Testis (tissue), 3 donors: Measurements from ENCODE around the gene TINAGL1. TPM values are rescaled to one million over a fixed set of nuclear protein-coding genes. Genes with fewer than 3 reads are reported as not detected.

Experiments
- DNase-seq: peaks from one replicate; pipeline ENCODE4 v3.0.0-alpha.2; 2019
- H3K27ac ChIP-seq, 2 donors: fragments of 200-600 bp; sonication (generic); one replicate each; pipeline ENCODE4 v1.5.1; 2019
- H3K27me3 ChIP-seq: fragments of 200-600 bp; sonication (generic); one replicate; pipeline ENCODE4 v1.5.1; 2019
- H3K36me3 ChIP-seq: fragments of 200-600 bp; sonication (generic); one replicate; pipeline ENCODE4 v1.5.1; 2017; ENCODE audit warnings: low read depth; ENCODE audit errors: missing control alignments
- H3K4me1 ChIP-seq: fragments of 200-600 bp; sonication (generic); one replicate; pipeline ENCODE4 v1.5.1; 2019
- H3K4me3 ChIP-seq, 2 donors: fragments of 200-600 bp; sonication (generic); one replicate each; pipeline ENCODE4 v1.5.1; 2017 to 2019
- H3K9me3 ChIP-seq: fragments of 200-600 bp; sonication (generic); one replicate; pipeline ENCODE4 v1.5.1; 2017
- POLR2A ChIP-seq: fragments of 450-650 bp; IDR thresholded peaks from one replicate; pipeline ENCODE4 v1.6.1; 2017; ENCODE audit warnings: antibody characterized with exemption, mild to moderate bottlenecking, moderate library complexity
- WGBS, 2 donors: methylation state at CpG; one replicate each; pipeline ENCODE4 v1.1.5; 2018; 5-methylcytosine and 5-hydroxymethylcytosine counted together
- intact Hi-C: fragments of 100-400 bp; cut with DNase I; formaldehyde crosslinking; loops from one replicate; pipeline ENCODE4 v1.15.1; 2023; ENCODE audit warnings: low total_unique reads
- polyA plus RNA-seq: library from polyadenylated mRNA; stranded (reverse); fragments of 350-450 nt; fragmentation: Illumina TruSeq; extraction: RNeasy Lipid Tissue Mini Kit (QIAGEN cat#74804); gene quantifications from one replicate; pipeline ENCODE4 v1.2.3, GENCODE V29; 2014; ENCODE audit warnings: low read depth, low replicate concordance; ENCODE audit not compliant: insufficient read depth
- total RNA-seq, 2 donors: library from RNA; depleted of rRNA; stranded (reverse); fragments of >200 nt; gene quantifications; one replicate each; pipeline ENCODE4 v1.2.3, GENCODE V29; 2016
- TF ChIP-seq, protein P1 (sequence below), 3 experiments: fragments of 450-650 bp in 2 of 3; fragments of 200-600 bp in 1 of 3; sonication (generic) in 1 of 3; IDR thresholded peaks; one replicate each; pipeline ENCODE4 v1.5.1; 2016 to 2019; ENCODE audit warnings: antibody characterized with exemption in 3 of 3, mild to moderate bottlenecking in 2 of 3, moderate library complexity in 1 of 3

TINAGL1 gene
- total and polyA plus RNA-seq, 3 donors from 2014 or later = 16.4 to 24.6 (median 23.2) TPM

DNA sequence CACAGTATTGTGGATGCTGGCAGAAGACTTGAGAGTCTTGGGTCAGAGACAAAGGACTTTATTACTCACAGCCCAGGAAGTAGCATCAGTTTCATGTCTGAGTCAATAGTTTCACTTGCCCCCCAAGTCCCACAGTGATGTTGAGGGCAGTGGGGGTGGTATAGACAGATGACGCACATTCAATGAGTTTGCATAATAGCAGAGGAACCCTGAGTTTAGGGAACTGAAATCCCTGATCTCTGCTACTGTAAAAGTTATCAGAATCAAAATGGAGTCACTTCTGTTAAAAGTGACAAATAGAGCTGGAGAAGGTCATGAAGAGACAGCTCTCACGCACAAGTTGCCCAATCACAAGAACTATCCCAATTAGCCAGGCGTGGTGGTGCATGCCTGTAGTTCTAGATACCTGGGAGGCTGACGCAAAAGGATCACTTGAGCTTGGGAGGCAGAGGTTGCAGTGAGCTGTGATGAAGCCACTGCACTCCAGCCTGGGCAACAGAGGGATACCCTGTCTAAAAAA lies 29.7 kb downstream of the TINAGL1 start:
- no peak for TF ChIP-seq POLR2A
- TF ChIP-seq, protein P1, sequence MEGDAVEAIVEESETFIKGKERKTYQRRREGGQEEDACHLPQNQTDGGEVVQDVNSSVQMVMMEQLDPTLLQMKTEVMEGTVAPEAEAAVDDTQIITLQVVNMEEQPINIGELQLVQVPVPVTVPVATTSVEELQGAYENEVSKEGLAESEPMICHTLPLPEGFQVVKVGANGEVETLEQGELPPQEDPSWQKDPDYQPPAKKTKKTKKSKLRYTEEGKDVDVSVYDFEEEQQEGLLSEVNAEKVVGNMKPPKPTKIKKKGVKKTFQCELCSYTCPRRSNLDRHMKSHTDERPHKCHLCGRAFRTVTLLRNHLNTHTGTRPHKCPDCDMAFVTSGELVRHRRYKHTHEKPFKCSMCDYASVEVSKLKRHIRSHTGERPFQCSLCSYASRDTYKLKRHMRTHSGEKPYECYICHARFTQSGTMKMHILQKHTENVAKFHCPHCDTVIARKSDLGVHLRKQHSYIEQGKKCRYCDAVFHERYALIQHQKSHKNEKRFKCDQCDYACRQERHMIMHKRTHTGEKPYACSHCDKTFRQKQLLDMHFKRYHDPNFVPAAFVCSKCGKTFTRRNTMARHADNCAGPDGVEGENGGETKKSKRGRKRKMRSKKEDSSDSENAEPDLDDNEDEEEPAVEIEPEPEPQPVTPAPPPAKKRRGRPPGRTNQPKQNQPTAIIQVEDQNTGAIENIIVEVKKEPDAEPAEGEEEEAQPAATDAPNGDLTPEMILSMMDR (IDR thresholded peaks at IDR 0.05) = no peak
- H3K27me3 ChIP-seq = no peaks in the 10 kb centered on the region
- no peak overlapping the region for H3K4me3 ChIP-seq
- DNase-seq = no peak
- H3K27ac ChIP-seq = no peak overlapping the region
- 91 to 96% methylated on average over 4 of the region's 4 CpGs for WGBS, 2 donors
- no peaks in the 10 kb centered on the region for H3K36me3 ChIP-seq
- intact Hi-C loops = no loop called here
- H3K4me1 ChIP-seq = no peaks in the 10 kb centered on the region
- H3K9me3 ChIP-seq = no peaks in the 10 kb centered on the region

DNA sequence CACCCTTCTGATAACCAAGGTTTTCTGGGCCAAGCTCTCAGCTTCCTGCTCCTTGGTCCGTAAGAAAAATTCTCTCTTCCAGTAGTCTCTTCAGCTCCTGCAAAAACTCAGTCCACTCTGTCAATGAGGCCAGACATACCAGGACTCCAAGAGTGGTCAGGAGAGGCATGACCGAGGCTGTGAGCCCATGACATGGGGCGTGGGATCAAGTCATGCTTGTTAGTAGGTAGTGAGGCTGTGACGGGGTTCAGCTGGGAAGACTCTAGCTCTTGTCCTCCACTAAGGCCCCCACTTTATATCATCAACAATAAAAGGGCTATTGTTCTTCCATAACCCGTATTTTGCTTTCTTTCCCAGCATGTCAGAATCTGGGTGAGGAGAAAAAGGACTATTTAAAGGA lies 31.0 kb downstream of the TINAGL1 start:
- TF ChIP-seq, protein P1 (IDR thresholded peaks at IDR 0.05) = no peak
- no peak for TF ChIP-seq POLR2A
- DNase-seq = no peak
- H3K4me1 ChIP-seq = no peaks in the 10 kb centered on the region
- intact Hi-C loops = no loop called here
- WGBS, 2 donors = 88 to 92% methylated on average over 5 of the region's 5 CpGs
- H3K4me3 ChIP-seq = no peak overlapping the region
- H3K9me3 ChIP-seq = no peaks in the 10 kb centered on the region
- no peak overlapping the region for H3K27ac ChIP-seq
- no peaks in the 10 kb centered on the region for H3K27me3 ChIP-seq
- H3K36me3 ChIP-seq = no peaks in the 10 kb centered on the region

DNA sequence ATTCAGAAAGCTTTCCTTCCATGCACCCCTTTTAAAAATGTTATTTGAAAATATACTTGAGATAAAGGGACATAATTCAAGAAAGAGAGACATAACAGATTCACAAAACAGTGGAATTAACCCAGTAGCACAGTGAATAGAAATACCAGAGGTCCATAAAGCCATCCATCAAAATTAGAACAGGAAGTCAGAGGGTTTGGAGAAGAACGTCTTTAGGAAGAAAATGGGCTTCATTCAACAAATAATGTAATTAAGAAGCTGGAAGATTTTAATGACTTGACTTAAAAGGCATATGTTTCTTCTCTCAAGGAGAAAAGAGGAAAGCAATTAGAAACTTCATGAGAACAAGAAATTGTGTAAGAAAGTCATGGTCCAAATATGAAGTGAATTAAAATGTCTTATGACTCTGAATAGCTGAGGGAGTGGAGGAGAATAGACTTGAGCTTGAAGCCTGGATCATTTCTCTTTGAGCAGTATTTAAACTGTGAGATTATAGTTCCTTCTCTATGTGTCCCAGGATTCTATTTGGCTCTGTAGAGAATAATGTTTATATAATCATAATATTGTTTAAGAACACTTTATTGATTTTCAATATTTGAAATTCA lies 33.3 kb downstream of the TINAGL1 start:
- 37 to 56% methylated on average over 1 of the region's 1 CpG for WGBS, 2 donors
- DNase-seq = no peak
- Histone ChIP-seq H3K4me1 (no peaks in the 10 kb centered on the region), H3K27ac (no peak overlapping the region), H3K9me3 (no peaks in the 10 kb centered on the region), H3K36me3 (no peaks in the 10 kb centered on the region), H3K27me3 (no peaks in the 10 kb centered on the region), H3K4me3 (no peak overlapping the region)
- TF ChIP-seq, protein P1 (IDR thresholded peaks at IDR 0.05) = no peak
- no peak for TF ChIP-seq POLR2A
- intact Hi-C loops = no loop called here

GRCh38 chr1:31614414-31615005 lies 38.2 kb downstream of the TINAGL1 start:
- Histone ChIP-seq H3K36me3 (no peaks in the 10 kb centered on the region), H3K4me1 (peaks cover 9% of the 10 kb centered on the region), H3K4me3 (no peak overlapping the region), H3K9me3 (no peaks in the 10 kb centered on the region), H3K27me3 (no peaks in the 10 kb centered on the region), H3K27ac (no peak overlapping the region)
- no peak for DNase-seq
- TF ChIP-seq POLR2A = no peak
- TF ChIP-seq, protein P1 (IDR thresholded peaks at IDR 0.05) = no peak
- 89 to 90% methylated on average over 4 to 8 of the region's 8 CpGs for WGBS, 2 donors
- intact Hi-C loops = no loop called here

DNA sequence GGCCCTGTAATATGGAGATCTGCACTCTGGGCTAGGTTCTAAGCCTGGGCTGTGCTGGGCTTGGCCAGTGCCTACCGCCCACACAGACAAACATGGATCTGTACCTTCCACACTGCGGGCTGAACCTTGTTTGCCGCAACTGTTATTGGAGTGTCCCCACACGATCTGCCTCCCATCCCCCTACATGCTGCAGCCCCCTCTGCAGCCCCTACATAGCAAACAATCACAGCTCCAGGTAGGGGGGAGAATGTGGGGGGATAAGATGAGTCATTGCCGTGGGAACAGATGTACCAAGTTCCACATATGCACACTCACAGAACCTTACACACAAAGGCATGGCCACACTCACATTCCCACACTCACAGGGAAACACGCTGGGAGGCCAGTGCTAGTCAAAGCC lies 39.1 kb downstream of the TINAGL1 start:
- Histone ChIP-seq H3K9me3 (no peaks in the 10 kb centered on the region), H3K27me3 (no peaks in the 10 kb centered on the region), H3K4me1 (peaks cover 9% of the 10 kb centered on the region), H3K27ac (no peak overlapping the region), H3K36me3 (no peaks in the 10 kb centered on the region), H3K4me3 (no peak overlapping the region)
- WGBS, 2 donors = 90 to 97% methylated on average over 4 to 6 of the region's 6 CpGs
- intact Hi-C loops = no loop called here
- DNase-seq = no peak
- TF ChIP-seq POLR2A = no peak
- TF ChIP-seq, protein P1 (IDR thresholded peaks at IDR 0.05) = no peak
